ENCODE data around the gene PCGF3. TPM values are rescaled to one million over a fixed set of nuclear protein-coding genes. Genes with fewer than 3 reads are reported as not detected.

Gene PCGF3
- total RNA-seq, 1 donor from 2014 or later, result 64.3 TPM

GRCh38 chr4:683247-683897, 22.3 kb upstream of the PCGF3 start:
- DNase-seq (ENCODE audit: extremely low spot score, unreplicated experiment), result no peak
- no peak overlapping the region for H3K4me3 Mint-ChIP-seq
- H3K27ac Mint-ChIP-seq, result peak overlapping the region; percentile 16
- H3K27me3 Mint-ChIP-seq, result no peaks in the 10 kb centered on the region
- no peaks in the 10 kb centered on the region for H3K36me3 Mint-ChIP-seq
- H3K9me3 Mint-ChIP-seq, result no peaks in the 10 kb centered on the region
- no peak for TF ChIP-seq CTCF (conservative IDR thresholded peaks at IDR 0.05)
- H3K4me1 Mint-ChIP-seq (ENCODE audit: unreplicated experiment), result peaks cover 3% of the 10 kb centered on the region

- Mint-ChIP-seq H3K4me1 (ENCODE audit: unreplicated experiment) (peaks cover 3% of the 10 kb centered on the region), H3K4me3 (no peak overlapping the region), H3K27me3 (no peaks in the 10 kb centered on the region), H3K27ac (peak overlapping the region; percentile 16), H3K36me3 (no peaks in the 10 kb centered on the region), H3K9me3 (no peaks in the 10 kb centered on the region)
- TF ChIP-seq CTCF (conservative IDR thresholded peaks at IDR 0.05), result peak; percentile 75
- peak; percentile 70 for DNase-seq (ENCODE audit: extremely low spot score, unreplicated experiment)
Measured at GRCh38 chr4:683982-684622, 21.5 kb upstream of the PCGF3 start.

- Mint-ChIP-seq H3K4me1 (ENCODE audit: unreplicated experiment) (peaks cover 3% of the 10 kb centered on the region), H3K9me3 (no peaks in the 10 kb centered on the region), H3K4me3 (peak overlapping the region; percentile 1), H3K27ac (peak overlapping the region; percentile 20), H3K36me3 (no peaks in the 10 kb centered on the region), H3K27me3 (no peaks in the 10 kb centered on the region)
- DNase-seq (ENCODE audit: extremely low spot score, unreplicated experiment), result no peak
- no peak for TF ChIP-seq CTCF (conservative IDR thresholded peaks at IDR 0.05)
Measured at GRCh38 chr4:684623-685327, 20.9 kb upstream of the PCGF3 start.

GRCh38 chr4:685679-686412, 19.8 kb upstream of the PCGF3 start:
- Mint-ChIP-seq H3K27me3 (no peaks in the 10 kb centered on the region), H3K9me3 (no peaks in the 10 kb centered on the region), H3K4me3 (no peak overlapping the region), H3K27ac (no peak overlapping the region), H3K4me1 (ENCODE audit: unreplicated experiment) (peaks cover 3% of the 10 kb centered on the region), H3K36me3 (no peaks in the 10 kb centered on the region)
- TF ChIP-seq CTCF (conservative IDR thresholded peaks at IDR 0.05), result no peak
- no peak for DNase-seq (ENCODE audit: extremely low spot score, unreplicated experiment)

GRCh38 chr4:686413-687040, 19.1 kb upstream of the PCGF3 start:
- no peak for TF ChIP-seq CTCF (conservative IDR thresholded peaks at IDR 0.05)
- Mint-ChIP-seq H3K27me3 (no peaks in the 10 kb centered on the region), H3K4me1 (ENCODE audit: unreplicated experiment) (peaks cover 3% of the 10 kb centered on the region), H3K4me3 (no peak overlapping the region), H3K27ac (no peak overlapping the region), H3K9me3 (no peaks in the 10 kb centered on the region), H3K36me3 (no peaks in the 10 kb centered on the region)
- DNase-seq (ENCODE audit: extremely low spot score, unreplicated experiment), result no peak
